GM12865 (cell line): ENCODE data around the gene TMED1.

Experiments
- DNase-seq: peaks from one replicate; pipeline ENCODE4 v3.0.0; 2010; ENCODE audit warnings: low read depth
- H3K4me3 ChIP-seq: 2 replicates; pipeline ENCODE4 v1.5.1; 2011; ENCODE audit warnings: mild to moderate bottlenecking, low read depth, low read length, control low read depth
- TF ChIP-seq, protein P1 (sequence below): IDR thresholded peaks from 2 replicates; pipeline ENCODE4 v1.5.1; 2011; ENCODE audit warnings: low read length, control low read depth, low read depth, inconsistent platforms; ENCODE audit not compliant: insufficient read depth; ENCODE audit errors: missing control alignments

TMED1 gene

DNA sequence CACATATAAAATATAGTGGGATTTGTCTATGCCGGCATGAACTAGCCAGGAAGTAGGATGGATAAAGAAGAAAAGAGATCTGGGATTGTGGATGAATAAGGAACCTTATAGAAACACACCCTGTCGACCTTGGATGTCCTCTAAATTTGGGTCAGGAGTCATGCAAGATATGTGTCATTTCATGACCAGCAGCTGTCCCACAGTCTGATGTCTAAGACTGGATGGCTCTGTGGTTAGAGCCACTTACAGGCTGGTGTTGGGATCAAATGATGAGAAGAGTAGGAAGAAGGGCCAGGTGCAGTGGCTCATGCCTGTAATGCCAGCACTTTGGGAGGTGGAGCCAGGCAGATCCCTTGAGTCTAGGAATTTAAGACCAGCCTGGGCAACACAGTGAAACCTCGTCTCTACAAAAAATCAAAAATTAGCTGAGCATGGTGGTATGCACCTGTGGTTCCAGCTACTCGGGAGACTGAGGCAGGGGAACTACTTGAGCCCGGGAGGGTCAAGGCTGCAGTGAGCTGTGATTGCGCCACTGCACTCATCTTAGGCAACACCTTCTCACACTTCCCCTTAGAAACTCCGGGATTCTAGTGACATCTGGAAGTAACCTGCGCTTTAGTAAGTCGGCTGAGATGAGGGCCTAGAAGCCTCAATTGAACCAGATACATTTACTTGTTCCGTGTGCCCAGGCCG is 30.8 kb downstream of the TMED1 start:
- DNase-seq = no peak
- TF ChIP-seq, protein P1, sequence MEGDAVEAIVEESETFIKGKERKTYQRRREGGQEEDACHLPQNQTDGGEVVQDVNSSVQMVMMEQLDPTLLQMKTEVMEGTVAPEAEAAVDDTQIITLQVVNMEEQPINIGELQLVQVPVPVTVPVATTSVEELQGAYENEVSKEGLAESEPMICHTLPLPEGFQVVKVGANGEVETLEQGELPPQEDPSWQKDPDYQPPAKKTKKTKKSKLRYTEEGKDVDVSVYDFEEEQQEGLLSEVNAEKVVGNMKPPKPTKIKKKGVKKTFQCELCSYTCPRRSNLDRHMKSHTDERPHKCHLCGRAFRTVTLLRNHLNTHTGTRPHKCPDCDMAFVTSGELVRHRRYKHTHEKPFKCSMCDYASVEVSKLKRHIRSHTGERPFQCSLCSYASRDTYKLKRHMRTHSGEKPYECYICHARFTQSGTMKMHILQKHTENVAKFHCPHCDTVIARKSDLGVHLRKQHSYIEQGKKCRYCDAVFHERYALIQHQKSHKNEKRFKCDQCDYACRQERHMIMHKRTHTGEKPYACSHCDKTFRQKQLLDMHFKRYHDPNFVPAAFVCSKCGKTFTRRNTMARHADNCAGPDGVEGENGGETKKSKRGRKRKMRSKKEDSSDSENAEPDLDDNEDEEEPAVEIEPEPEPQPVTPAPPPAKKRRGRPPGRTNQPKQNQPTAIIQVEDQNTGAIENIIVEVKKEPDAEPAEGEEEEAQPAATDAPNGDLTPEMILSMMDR = no peak
- H3K4me3 ChIP-seq = no peak overlapping the region

DNA sequence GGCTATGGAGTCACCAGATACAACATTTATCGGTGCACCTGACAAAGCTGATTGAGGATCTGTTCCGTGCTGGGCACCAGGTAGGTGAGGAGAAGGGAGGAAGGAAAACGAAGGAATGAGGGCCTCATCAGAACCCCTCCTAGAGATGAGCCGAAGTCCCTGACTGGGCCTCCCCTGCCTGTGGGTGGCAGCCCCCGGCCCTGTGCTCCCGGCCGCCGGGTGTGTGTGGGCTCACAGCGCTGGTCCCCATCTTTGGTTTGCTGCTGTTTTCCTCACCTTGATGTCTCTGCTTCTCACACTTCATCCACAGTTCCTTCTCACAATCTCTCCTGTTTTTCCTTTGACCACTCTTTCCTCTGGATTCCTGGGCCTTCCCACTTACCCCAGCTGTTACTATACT is 32.8 kb downstream of the TMED1 start:
- DNase-seq = no peak
- TF ChIP-seq, protein P1 = no peak
- no peak overlapping the region for H3K4me3 ChIP-seq

DNA sequence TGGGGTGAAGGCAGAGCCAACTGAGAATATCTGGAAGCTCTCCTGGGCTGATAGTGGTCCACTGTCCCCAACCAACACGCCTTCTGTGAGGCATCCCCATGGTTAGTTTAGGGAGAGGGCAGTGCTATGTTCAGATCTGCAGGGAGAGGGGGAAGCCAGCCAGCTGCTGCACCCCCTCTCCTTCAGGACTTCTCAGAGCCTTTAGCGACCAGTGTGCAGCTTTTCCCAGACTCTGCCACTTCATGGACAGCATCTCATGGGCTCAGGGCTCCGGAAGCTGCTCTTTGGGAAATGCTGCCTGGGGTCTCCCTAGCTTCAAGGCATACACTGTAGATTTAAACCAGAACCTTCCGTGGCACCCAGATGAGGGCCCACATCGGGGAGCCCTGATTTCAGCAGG is 33.5 kb downstream of the TMED1 start:
- no peak for DNase-seq
- TF ChIP-seq, protein P1 = no peak
- H3K4me3 ChIP-seq = no peak overlapping the region

DNA sequence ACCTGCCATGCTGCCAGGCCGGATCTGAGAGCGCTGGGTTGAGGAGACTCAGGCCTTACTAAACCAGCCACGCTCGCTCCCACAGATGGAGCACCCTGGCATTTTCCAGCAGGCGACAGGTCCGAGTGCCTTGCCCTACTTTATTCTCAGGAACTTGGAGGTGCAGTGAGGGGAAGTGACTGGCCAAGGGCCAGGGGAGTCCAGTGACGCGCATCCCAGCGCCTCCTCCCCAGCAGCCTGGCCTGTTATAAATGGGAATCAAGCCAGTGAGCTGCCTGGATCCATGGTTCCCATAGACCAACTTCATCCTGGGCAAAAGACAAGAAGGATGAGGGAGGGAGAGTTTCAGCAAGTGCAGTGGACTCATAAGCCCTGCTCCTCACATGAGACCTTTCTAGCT is 35.5 kb downstream of the TMED1 start:
- no peak for DNase-seq
- no peak overlapping the region for H3K4me3 ChIP-seq
- TF ChIP-seq, protein P1 = no peak

DNA sequence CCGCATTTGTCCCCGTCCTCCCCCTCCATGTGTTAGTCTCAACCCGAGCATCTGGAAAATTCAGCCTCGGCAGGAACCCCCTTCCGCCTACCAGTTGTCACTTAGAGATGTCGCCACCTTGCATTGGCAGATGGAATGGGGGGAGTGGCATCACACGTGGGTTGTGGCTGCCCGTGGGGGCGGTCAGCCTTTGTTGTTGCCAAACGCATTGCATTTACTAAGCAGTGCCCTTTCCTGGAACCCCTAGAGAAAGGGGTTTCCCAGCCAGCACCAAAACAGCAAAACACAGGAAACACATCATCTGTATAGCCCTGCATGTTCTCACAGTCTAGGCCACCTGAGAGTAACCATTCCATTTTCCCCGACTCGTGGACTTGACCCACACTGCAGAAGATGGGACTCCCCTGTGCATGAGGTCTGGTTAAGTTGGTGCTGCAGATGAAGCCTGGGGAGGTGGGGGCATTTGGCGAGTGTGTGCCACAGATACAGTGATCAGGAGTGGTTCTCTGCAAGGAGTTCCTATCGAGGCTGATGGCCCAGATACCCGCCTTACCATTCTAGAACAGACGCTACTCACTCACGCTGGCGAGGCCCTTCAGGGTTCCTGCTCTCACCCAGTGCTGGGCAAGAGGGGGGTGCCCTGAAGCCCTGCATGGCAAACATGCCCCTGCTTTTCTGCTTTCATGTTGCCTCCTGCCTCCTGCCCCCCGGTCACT is 38.3 kb downstream of the TMED1 start:
- peak; percentile 80 for DNase-seq
- TF ChIP-seq, protein P1 = no peak
- H3K4me3 ChIP-seq = no peak overlapping the region

DNA sequence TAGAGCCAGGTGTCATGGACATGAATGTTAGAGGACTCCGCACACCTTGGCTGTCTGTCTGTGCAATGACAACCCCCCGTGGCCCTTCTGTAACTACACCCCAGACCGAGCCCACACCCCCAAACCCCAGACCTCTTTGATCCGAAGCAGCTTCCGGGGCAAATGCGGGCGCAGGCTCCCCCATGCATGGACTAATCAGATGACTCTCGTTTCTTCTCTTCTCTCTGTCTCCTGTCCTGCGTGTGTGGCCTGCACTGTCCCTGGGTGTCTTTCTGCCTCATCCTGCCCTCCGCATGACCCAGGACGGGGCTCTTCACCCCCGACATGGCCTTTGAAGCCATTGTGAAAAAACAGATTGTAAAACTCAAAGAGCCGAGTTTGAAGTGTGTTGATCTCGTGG is 38.9 kb downstream of the TMED1 start:
- no peak for DNase-seq
- TF ChIP-seq, protein P1 = no peak
- no peak overlapping the region for H3K4me3 ChIP-seq

DNA sequence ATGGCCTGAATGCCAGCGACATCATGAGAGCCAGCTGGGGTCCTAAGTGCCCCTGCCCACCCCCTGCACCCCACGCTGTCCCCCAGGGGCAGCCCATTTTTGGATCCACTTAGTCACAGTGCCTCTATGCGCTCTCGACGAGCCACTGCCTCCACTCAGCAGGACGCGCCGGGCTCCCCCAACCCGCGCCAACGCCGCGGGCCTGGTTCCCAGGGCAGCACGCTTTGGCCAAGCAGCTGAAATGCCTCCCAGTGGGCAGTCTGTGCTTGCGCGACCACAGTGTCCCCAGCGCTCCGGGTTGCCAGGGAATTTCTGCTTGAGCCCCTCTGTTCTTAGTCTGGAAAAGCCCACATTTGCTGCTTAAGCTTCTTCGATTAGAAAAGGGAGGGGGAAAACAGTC is 39.4 kb downstream of the TMED1 start:
- no peak for DNase-seq
- TF ChIP-seq, protein P1 = no peak

More for the DNA sequence above, 39.4 kb downstream of the TMED1 start:
- H3K4me3 ChIP-seq = no peak overlapping the region
